Prostate gland (tissue), 2 donors: Measurements from ENCODE around the gene PDP2. TPM values are rescaled to one million over a fixed set of nuclear protein-coding genes. Genes with fewer than 3 reads are reported as not detected.

Experiments used
- DNase-seq: peaks from one replicate; pipeline ENCODE4 v3.0.0-alpha.2; 2019; ENCODE audit warnings: low spot score
- H3K27ac ChIP-seq, 2 donors: fragments of 200-600 bp; sonication (generic); 2 replicates each; pipeline ENCODE4 v1.5.1; 2017 to 2019
- H3K27me3 ChIP-seq: fragments of 200-600 bp; sonication (generic); replicated peaks from 2 replicates; pipeline ENCODE4 v1.5.1; 2019; ENCODE audit not compliant: insufficient read depth
- H3K36me3 ChIP-seq, 2 donors: fragments of 200-600 bp; sonication (generic); 1 replicate in 1 of 2; 2 replicates in 1 of 2; pipeline versions ENCODE4 v1.5.1 to v1.8.1; 2017 to 2019
- H3K4me1 ChIP-seq: fragments of 200-600 bp; sonication (generic); replicated peaks from 2 replicates; pipeline ENCODE4 v1.5.1; 2019
- H3K4me3 ChIP-seq, 2 donors: fragments of 200-600 bp; sonication (generic); 2 replicates each; pipeline ENCODE4 v1.5.1; 2017 to 2019
- H3K9me3 ChIP-seq: fragments of 200-600 bp; sonication (generic); 2 replicates; pipeline ENCODE4 v1.5.1; 2017
- POLR2A ChIP-seq: fragments of 450-650 bp; IDR thresholded peaks from one replicate; pipeline ENCODE4 v1.6.1; 2016; ENCODE audit warnings: antibody characterized with exemption, mild to moderate bottlenecking
- POLR2AphosphoS5 ChIP-seq: sonication (generic); formaldehyde crosslinking; IDR thresholded peaks from one replicate; pipeline ENCODE4 v1.6.1; 2017; ENCODE audit warnings: antibody characterized with exemption
- WGBS: methylation state at CpG from one replicate; pipeline ENCODE4 v1.1.5; 2018; 5-methylcytosine and 5-hydroxymethylcytosine counted together
- intact Hi-C: fragments of 100-400 bp; cut with DNase I; formaldehyde crosslinking; loops from one replicate; pipeline ENCODE4 v1.14.2; 2022
- total RNA-seq, 2 donors: library from RNA; depleted of rRNA; stranded (reverse); fragments of >200 nt; gene quantifications; one replicate each; pipeline ENCODE4 v1.1.0, GENCODE V29; 2016
- TF ChIP-seq, protein P1 (sequence below), 4 experiments: fragments of 200-600 bp in 2 of 4; fragments of 450-650 bp in 2 of 4; sonication (generic) in 2 of 4; IDR thresholded peaks; 1 replicate in 3 of 4; 2 replicates in 1 of 4; pipeline ENCODE4 v1.5.1; 2016 to 2019; ENCODE audit warnings: antibody characterized with exemption in 4 of 4, mild to moderate bottlenecking in 2 of 4, moderate library complexity in 2 of 4

PDP2 gene
- total RNA-seq, 2 donors from 2014 or later, result 9.2 to 21.9 TPM

DNA sequence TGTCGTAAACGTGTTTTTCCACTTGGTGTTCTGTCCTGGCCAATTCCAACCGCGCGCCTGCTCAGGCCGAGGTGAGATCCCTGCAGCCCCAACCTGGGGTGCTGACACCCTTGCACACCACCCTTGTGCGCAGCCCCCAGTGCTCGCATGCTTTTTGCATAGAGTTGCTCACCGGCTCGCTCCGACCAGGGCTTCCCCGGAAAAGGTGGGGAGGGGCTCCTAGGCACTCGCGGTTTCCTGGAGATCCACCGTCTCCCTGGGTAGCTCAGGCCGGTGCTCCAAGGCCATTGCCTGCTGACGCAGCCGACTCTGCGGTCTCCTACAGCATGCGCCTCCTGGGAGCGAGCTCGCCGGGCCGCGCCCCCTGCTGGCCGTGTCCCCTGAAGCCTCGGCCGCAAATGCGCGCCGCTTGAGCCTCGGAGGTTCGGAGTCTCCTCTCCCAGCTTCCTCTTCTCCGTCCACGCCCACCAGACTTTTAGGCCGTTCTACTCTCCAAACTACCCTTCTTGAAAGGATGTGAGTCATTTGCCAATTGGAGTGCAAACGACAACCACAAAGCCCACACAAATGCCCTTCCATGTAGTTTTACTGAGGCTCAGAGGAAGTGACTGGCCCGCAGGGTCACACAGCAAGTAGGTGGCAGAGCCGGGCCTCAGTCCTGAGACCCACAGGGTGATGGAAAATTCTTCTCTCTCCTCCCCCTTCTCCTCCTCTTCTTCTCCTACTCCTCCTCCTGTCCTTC is 7.2 kb upstream of the PDP2 start:
- WGBS, result 4% methylated on average over 36 of the region's 39 CpGs

DNA sequence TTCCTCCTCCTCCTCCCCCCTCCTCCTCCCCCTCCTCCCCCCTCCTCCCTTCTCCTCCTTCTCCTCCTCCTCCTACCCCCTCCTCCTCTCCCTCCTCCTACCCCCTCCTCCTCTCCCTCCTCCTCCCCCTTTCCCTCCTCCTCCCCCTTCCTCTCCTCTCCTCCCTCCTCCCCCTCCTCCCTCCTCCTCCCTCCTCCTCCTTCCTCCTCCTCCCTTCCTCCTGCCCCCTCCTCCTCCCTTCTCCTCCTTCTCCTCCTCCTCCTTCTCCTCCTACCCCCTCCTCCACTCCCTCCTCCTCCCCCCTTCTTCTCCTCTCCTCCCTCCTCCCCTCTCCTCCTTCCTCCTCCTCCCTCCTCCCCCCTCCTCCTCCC is 6.6 kb upstream of the PDP2 start:
- Histone ChIP-seq H3K27me3 (no peaks in the 10 kb centered on the region), H3K4me1 (no peaks in the 10 kb centered on the region), H3K36me3 (no peaks in the 10 kb centered on the region), H3K9me3 (no peaks in the 10 kb centered on the region), H3K27ac (no peak overlapping the region), H3K4me3 (no peak overlapping the region)
- no peak for DNase-seq
- no peak for TF ChIP-seq POLR2AphosphoS5
- intact Hi-C loops, result loop anchor here (2.0 to 5.0 kb wide), 2 partner anchors 41 to 145 kb away; partner anchors contain the start of gene NAE1

More for the DNA sequence above, 7.2 kb upstream of the PDP2 start:
- peak overlapping the region; percentile 20 to 22 for H3K4me3 ChIP-seq
- intact Hi-C loops, result loop anchor here (2.0 to 5.0 kb wide), 2 partner anchors 41 to 144 kb away; partner anchors contain the start of gene NAE1
- TF ChIP-seq, protein P1, sequence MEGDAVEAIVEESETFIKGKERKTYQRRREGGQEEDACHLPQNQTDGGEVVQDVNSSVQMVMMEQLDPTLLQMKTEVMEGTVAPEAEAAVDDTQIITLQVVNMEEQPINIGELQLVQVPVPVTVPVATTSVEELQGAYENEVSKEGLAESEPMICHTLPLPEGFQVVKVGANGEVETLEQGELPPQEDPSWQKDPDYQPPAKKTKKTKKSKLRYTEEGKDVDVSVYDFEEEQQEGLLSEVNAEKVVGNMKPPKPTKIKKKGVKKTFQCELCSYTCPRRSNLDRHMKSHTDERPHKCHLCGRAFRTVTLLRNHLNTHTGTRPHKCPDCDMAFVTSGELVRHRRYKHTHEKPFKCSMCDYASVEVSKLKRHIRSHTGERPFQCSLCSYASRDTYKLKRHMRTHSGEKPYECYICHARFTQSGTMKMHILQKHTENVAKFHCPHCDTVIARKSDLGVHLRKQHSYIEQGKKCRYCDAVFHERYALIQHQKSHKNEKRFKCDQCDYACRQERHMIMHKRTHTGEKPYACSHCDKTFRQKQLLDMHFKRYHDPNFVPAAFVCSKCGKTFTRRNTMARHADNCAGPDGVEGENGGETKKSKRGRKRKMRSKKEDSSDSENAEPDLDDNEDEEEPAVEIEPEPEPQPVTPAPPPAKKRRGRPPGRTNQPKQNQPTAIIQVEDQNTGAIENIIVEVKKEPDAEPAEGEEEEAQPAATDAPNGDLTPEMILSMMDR (IDR thresholded peaks at IDR 0.05), result peak; percentile 82 to 93 (median 87)
- TF ChIP-seq POLR2A (no peak), POLR2AphosphoS5 (peak; percentile 64)
- DNase-seq, result peak; percentile 74
- no peaks in the 10 kb centered on the region for H3K4me1 ChIP-seq
- no peaks in the 10 kb centered on the region for H3K36me3 ChIP-seq
- H3K9me3 ChIP-seq, result no peaks in the 10 kb centered on the region
- peak overlapping the region in 1 of 2 donors; percentile 33 for H3K27ac ChIP-seq
- no peaks in the 10 kb centered on the region for H3K27me3 ChIP-seq

DNA sequence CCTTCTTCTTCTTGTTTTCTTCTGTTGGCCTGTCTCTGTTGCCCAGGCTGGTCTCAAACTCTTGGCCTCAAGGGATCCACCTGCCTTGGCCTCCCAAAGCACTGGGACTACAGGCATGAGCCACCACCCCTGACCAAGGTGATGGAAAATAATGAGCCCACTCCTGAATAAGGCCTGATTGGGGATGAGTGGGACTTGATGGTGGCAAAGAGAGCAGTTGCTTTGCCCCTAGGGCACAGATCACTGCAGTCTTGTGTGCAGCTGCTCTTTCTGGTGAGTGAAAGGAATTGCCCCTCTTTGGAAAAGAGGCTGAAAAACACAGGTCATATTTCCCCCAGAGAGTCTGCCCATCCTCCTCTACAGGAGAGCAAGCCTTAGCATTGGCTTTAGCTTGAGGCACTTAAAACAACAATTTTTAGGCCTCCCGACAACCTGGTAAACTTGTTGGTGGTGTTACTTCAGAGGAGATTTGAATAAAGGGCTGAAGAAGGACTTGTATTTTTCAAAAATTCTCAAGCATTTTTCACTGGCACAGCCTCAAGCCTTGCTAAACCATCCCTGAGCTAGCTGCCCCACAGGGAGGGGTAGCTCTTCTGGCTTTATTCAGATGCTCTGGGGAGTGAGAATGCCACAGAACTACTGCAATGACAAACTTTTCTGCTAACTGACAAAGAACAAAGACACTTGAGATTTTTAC is 6.1 kb upstream of the PDP2 start:
- H3K9me3 ChIP-seq, result no peaks in the 10 kb centered on the region
- TF ChIP-seq POLR2AphosphoS5 (no peak), POLR2A (no peak)
- TF ChIP-seq, protein P1 (IDR thresholded peaks at IDR 0.05), result no peak
- no peaks in the 10 kb centered on the region for H3K36me3 ChIP-seq
- intact Hi-C loops, result loop anchor here (5.0 kb wide), 1 partner anchor 42 kb away; the partner anchor contains the start of gene NAE1
- H3K4me3 ChIP-seq, result no peak overlapping the region
- WGBS, result 53% methylated on average over 1 of the region's 1 CpG
- H3K4me1 ChIP-seq, result no peaks in the 10 kb centered on the region
- H3K27me3 ChIP-seq, result no peaks in the 10 kb centered on the region
- no peak overlapping the region for H3K27ac ChIP-seq
- DNase-seq, result no peak

DNA sequence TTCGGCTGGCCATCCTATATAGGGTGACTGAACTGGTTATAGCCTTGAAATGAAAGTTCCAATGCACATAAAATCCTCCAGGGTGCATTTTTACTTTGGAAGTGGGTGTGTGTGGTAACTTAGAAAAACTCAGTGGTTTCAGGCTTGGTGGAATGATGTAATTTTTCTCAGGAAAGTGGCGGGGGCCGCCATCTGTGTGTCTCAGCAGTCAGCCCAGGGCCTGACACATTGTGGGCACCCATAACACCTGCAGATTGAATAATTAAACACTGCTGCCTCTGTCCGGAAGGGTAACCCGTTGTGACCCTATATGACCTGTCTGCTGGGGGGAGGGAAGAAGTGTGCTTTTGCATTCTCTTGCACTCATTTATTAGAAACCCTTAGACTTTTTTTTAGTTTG is 2.2 kb upstream of the PDP2 start:
- Histone ChIP-seq H3K27me3 (no peaks in the 10 kb centered on the region), H3K4me3 (no peak overlapping the region), H3K4me1 (no peaks in the 10 kb centered on the region), H3K9me3 (no peaks in the 10 kb centered on the region), H3K27ac (no peak overlapping the region), H3K36me3 (no peaks in the 10 kb centered on the region)
- WGBS, result 71% methylated on average over 5 of the region's 5 CpGs
- TF ChIP-seq POLR2AphosphoS5, result no peak
- TF ChIP-seq, protein P1 (IDR thresholded peaks at IDR 0.05), result no peak
- no peak for TF ChIP-seq POLR2A
- intact Hi-C loops, result no loop called here
- no peak for DNase-seq

DNA sequence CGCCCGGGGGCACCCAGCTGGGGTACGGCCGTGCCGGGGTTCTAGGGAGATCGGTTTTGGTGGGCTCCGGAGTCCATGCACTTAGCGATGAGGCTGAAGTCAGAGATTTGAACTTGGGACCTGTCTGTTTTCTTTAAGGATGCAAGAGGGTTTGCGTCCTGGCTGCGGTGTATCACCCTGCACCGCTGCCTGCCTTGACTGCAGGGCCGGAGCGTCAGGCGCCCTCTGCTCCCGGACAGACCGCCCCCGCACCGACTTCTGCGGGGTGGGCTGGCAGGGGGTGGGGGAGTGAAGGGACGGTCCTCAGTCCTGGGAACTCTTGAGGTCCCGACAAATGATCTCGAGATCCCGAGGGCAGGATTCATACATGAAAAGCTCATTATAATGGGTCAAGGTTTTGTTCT is 701 bp downstream of the PDP2 start:
- TF ChIP-seq, protein P1 (IDR thresholded peaks at IDR 0.05), result no peak
- DNase-seq, result no peak
- peak overlapping the region; percentile 53 to 57 for H3K27ac ChIP-seq
- H3K4me3 ChIP-seq, result peak overlapping the region; percentile 79 to 80
- intact Hi-C loops, result no loop called here
- H3K9me3 ChIP-seq, result no peaks in the 10 kb centered on the region
- H3K36me3 ChIP-seq, result peaks cover 0 to 5% of the 10 kb centered on the region in 2 donors
- 2% methylated on average over 23 of the region's 23 CpGs for WGBS
- no peaks in the 10 kb centered on the region for H3K4me1 ChIP-seq
- H3K27me3 ChIP-seq, result no peaks in the 10 kb centered on the region
